HG03064 (cell line): ENCODE data around the gene THRB.

ENCODE experiments used
- ATAC-seq: cut with Tn5 transposase; IDR thresholded peaks from one replicate; pipeline ENCODE4 v1.9.1; 2021; ENCODE audit warnings: low read depth; ENCODE audit not compliant: unreplicated experiment

Gene THRB

GRCh38 chr3:24323272-24323671 is 171.4 kb downstream of the THRB start:
- no peak for ATAC-seq

DNA sequence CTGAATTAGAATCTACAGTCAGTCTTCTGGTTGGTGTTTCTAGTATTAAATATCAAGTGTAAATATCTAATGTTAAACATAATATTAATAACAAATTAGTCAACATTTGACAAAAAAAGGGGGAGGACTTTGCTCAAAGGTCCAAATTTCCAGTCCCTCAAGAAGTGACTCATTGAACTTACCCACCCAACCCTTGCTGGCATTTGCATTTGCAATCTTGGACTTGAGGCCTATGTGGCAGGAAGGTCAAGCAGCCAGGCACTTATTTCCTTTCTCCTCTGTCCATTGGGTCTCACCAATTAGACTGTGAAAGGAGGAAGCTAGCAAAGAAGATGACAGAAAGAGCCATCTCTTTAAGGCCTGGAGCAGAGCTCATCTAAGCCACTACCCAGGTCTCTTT is 174.0 kb downstream of the THRB start:
- no peak for ATAC-seq

DNA sequence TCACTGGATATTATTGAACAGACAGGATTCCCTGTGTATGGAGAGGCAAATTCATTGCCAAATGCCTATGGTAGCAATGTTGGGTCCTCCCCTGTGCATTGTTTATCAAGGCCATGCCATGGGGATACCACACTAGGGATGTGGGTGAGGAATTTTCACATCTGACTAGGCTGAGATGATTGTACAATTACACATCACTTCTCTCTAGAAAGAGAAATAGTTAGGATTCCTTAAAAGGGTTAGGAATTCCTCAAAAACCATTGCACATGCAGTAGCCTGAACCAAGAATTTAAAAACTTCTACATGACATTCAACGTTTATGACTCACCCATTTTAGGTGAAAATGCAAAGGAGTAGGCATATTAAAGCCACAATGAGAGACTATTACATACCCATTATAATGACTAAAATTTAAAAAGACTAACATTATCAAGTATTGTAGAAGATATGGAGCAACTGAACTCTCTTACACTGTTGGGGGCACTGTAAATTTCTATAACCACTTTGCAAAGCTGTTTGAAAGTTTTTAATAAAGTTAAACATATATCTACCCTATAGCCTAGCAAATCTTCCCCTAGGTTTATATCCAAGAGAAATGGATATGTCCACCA is 175.9 kb downstream of the THRB start:
- ATAC-seq = no peak

DNA sequence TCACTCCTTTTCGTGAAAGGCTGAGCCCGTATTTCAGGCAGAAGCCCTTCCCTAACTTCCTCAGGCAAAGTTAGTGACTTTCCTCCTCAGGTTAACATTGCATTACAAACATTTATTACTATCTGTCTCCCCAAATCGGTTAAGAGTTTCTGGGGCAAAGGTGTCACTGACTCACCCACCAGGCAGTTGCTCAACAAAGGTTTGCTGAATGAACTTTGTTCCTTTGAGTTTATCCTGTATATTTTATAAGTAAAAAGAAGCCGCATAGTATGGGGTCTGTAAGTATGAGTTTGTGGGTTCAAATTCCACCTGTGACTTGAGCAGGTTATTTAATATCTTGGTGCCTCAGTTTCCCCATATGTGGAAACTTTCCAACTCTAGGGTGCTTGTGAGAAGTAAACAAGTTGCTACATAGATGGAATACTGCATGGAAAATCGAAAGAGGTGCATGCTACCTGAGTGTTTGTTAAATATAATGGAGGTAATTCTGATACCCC is 177.7 kb downstream of the THRB start:
- no peak for ATAC-seq

DNA sequence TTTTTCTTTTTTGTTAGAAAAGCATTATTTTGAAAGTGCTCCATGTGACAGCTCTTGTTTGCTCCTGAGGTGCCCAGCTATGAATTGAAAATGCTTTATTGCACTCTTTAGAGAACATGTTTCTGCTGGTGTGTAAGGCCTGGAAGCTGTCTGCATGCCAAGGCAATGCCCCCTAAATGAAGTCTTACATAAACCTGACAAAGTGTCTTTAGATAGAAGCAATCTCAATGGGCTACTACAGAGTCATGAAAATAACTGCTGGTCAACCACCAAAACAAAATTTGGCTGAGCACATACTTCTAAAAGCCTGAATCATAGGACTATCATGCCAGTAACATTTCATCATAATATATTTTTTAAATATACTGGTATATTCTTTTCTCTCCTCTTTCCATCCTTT is 178.7 kb downstream of the THRB start:
- no peak for ATAC-seq

DNA sequence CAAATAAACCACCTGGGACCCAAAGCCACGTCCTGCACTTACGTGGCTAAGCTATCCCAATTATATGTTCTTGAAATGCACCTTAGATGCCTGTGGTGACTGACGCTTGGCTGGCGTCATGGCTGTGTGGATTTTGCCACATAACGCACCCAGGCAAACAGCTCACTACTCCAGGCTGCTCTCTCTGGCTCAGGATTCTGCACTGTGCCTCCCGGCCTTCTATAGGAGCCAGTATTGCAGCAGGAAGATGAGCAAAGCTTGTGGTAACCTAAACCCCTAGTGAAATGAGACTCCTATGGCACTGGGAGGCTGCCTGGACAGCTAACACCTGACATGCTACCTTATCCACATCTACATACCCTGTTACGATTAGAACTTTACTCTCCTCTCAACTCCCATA is 179.3 kb downstream of the THRB start:
- no peak for ATAC-seq

GRCh38 chr3:24311881-24312280 is 182.8 kb downstream of the THRB start:
- no peak for ATAC-seq

DNA sequence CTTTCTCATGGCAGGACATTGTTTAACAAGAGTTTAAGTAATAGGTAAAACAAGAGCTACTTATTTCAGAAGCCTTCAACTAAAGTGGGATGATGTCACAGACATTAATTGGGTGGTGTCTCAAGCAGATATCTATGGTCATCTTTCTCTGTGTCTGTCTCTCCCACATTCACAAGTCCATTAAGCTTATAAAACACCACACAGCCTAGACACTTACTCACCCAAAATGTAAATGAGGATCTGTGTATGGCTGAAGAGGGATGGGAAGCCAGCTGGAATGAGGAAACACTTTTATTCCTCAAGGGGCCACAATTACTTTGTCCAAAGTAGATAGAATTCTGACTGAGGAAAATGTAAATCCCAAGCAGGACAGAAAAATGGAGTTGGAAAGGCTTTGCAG is 183.8 kb downstream of the THRB start:
- ATAC-seq = no peak

DNA sequence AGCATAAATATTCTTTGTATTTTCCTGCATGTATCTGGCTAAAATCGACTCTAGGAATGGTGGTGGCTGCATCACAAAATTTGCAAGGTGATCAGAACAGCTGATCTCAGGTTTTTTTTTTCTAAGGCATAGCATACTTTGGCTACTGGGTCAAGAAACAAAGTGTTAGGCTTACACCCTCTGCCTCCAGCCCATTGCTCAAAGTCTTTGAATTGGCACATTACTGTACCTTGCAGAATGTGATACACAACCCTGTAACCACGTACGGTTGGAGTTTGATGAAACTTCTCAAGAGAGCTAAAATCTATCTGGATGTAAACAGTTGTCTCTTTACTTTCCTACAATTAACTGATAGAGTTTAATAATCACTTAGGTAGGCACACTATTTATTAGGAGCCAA is 188.1 kb downstream of the THRB start:
- ATAC-seq = no peak

- ATAC-seq = no peak
Measured at GRCh38 chr3:24305795-24306467, 188.7 kb downstream of the THRB start.

- ATAC-seq = no peak
Measured at GRCh38 chr3:24303057-24303754, 191.4 kb downstream of the THRB start.

GRCh38 chr3:24302396-24302795 is 192.3 kb downstream of the THRB start:
- ATAC-seq = no peak

DNA sequence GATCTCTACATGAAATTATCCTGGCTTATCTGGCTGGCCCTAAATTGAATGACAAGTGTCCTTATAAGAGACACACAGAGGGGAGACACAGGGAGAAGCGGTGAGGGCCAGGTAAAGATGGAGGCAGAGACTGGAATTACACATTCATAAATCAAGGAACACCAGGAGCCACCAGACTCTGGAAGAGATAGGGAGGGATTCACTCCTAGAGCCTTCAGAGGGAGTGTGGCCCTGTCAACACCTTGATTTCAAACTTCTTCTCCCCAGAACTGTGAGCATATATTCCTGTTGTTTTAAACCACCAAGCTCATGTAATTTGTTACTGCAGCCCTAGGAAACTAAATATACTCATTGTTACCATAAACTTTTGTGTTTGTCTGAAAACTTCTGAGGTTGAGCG is 193.7 kb downstream of the THRB start:
- no peak for ATAC-seq

DNA sequence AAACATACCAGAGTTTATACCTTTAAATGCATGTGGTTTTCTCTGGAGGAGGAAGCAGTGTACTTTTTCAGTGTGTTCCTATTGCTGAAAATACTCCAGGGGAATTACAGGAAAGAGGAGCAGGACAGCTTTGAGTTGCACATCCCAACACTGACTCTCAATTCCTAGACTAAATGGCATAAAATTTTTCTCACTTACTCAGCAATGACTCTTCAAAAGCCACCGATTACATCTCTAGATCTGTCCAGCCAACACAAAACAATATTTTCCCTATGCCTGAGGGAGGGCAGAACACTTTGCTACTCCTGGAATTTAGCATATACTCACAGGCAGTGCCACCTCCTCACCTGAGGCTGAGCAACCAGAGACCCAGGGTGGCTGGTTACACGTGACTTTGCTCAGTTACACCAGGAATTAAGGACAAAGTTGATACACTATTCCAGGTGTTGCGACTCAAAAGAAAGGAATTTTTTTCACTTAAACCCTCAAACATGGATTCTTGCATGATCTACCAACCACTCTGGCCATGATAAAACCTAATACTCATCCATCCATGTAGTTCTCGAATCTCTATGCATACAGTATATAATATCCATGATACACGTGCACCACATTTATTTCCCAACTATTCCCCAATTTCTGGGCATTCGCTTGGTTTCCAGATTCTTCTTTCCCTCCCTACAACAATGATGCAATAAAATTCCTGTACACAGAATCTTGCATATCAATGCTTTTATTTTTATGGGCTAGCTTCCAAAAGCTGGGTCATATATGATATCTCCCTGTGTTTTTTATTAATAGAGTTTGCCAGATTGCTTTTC is 194.6 kb downstream of the THRB start:
- no peak for ATAC-seq

DNA sequence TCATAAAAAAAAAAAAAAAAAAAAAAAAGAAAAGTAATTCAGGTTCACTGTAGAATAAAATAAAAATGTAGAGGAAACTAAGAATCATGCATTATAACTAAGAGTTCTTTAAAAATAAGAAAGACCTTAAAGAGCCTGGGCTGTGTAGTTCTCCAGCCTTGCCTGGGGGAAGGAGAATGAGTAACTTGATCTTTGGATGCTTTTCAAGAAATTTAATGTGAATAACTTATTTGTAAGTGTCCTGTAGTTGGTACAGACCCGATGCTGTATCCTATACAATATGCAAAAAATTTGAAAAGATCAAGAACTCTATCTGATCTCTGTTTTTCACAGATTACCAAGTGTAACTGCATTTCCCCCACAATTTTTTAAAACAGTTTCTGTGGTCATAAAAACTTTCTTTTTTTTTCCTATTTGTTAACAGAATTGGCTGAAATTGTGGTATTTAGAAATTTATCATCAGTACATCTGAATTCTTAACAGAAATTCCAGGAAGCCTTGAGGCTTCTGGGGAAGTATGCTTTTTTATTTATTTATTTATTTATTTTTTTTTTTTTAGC is 195.3 kb downstream of the THRB start:
- no peak for ATAC-seq

DNA sequence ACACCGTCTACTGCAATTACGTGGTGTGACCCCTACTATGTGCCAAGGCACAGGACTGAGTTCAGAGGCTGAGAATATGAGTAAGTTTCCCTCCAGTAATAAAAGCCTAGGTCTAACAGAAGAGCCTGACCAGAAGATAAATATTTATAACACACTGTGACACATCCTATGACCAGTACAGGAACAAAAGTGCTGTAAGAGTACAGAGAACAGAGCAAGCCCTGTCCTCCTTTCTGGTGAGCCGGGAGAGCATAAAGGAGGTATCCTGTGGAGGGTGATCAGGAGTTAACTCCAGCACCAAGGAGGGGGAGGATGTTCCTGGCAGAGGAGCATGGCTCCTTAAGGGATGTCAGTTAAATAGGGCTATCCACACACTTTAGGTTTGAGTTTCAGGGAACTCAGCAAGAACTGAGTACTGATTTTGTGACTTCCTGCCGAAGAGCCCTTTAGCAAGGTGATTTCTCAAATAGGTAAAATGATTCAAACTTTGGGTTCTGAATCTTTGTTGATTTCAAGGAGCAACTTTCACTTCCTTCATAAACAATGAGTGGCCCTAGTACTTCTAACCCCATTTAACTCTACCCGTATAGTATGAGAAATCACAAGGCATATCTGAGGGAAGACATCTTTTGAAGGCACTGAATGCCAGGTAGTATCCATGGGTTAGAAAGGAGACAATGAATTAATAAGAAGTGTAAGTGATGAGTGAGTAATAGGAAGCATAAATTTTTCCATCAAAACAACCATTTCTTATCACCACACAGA is 198.0 kb downstream of the THRB start:
- no peak for ATAC-seq

DNA sequence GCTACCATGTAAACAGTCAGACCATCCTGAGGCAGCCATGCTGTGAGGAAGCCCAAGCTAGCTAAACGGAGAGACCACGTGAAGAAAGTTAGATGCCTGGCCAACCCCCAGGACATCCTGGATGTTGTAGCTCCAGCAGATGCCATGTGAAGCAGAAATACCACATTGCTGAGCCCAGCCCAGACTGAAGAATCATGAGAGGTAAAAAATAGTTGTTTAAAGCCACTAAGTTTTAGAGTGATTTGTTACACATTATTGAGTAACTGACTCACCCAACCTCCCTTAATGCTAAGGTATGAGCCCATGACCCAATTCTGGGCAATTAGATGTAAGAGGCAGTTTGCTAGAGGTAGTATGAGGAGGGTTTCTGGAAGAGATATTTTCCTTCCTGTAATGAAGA is 200.5 kb downstream of the THRB start:
- no peak for ATAC-seq

GRCh38 chr3:24291646-24292045 is 203.0 kb downstream of the THRB start:
- ATAC-seq = no peak

GRCh38 chr3:24290596-24290995 is 204.1 kb downstream of the THRB start:
- ATAC-seq = no peak
